Neuronal stem cell (in vitro differentiated cells): Measurements from ENCODE around the gene CST1. TPM values are rescaled to one million over a fixed set of nuclear protein-coding genes. Genes with fewer than 3 reads are reported as not detected.

ENCODE experiments used
- DNase-seq: peaks from one replicate; pipeline ENCODE4 v3.0.0-alpha.2; 2013; ENCODE audit warnings: low spot score
- H2AFZ ChIP-seq: one replicate; pipeline ENCODE4 v1.6.1; 2013; ENCODE audit warnings: mild to moderate bottlenecking, low read length, inconsistent platforms
- H2AK5ac ChIP-seq: 2 replicates; pipeline ENCODE4 v1.6.1; 2013; ENCODE audit warnings: low read depth, mild to moderate bottlenecking, inconsistent platforms, low read length, moderate library complexity, mixed read lengths
- H2BK120ac ChIP-seq: 2 replicates; pipeline ENCODE4 v1.6.1; 2013; ENCODE audit warnings: low read depth, mild to moderate bottlenecking, inconsistent platforms, low read length, moderate library complexity, mixed read lengths
- H2BK12ac ChIP-seq: one replicate; pipeline ENCODE4 v1.6.1; 2013; ENCODE audit warnings: low read length, inconsistent platforms
- H2BK15ac ChIP-seq: 2 replicates; pipeline ENCODE4 v1.6.1; 2013; ENCODE audit warnings: mild to moderate bottlenecking, low read length, inconsistent platforms, mixed read lengths
- H2BK5ac ChIP-seq: one replicate; pipeline ENCODE4 v1.6.1; 2013; ENCODE audit warnings: inconsistent platforms, mild to moderate bottlenecking, low read length, moderate library complexity
- H3K14ac ChIP-seq: one replicate; pipeline ENCODE4 v1.6.1; 2013; ENCODE audit warnings: low read length, inconsistent platforms
- H3K18ac ChIP-seq: 2 replicates; pipeline ENCODE4 v1.6.1; 2013; ENCODE audit warnings: low read length, inconsistent platforms
- H3K23ac ChIP-seq: 2 replicates; pipeline ENCODE4 v1.6.1; 2013; ENCODE audit warnings: low read depth, mild to moderate bottlenecking, mixed read lengths, low read length, inconsistent platforms; ENCODE audit not compliant: poor library complexity
- H3K27ac ChIP-seq: replicated peaks from 3 replicates; pipeline ENCODE4 v1.5.1; 2013; ENCODE audit warnings: low read length, inconsistent platforms
- H3K27me3 ChIP-seq, 3 experiments: 2 replicates each; pipeline ENCODE4 v1.6.1; 2013; ENCODE audit warnings: low read length in 3 of 3, mild to moderate bottlenecking in 2 of 3, inconsistent platforms in 1 of 3, low read depth in 1 of 3, mixed read lengths in 1 of 3, moderate library complexity in 1 of 3; ENCODE audit not compliant: control insufficient read depth in 3 of 3, insufficient read depth in 3 of 3
- H3K36me3 ChIP-seq, 2 donors: replicated peaks in 1 of 2; 2 replicates each; pipeline ENCODE4 v1.6.1; 2013; ENCODE audit warnings: low read length in 2 of 2; ENCODE audit not compliant: control insufficient read depth in 2 of 2, insufficient read depth in 2 of 2
- H3K4ac ChIP-seq: 2 replicates; pipeline ENCODE4 v1.6.1; 2013; ENCODE audit warnings: inconsistent platforms, mild to moderate bottlenecking, low read length, moderate library complexity
- H3K4me1 ChIP-seq, 2 donors: 1 replicate in 1 of 2; 2 replicates in 1 of 2; pipeline ENCODE4 v1.6.1; 2013; ENCODE audit warnings: low read length in 2 of 2, low read depth in 1 of 2; ENCODE audit not compliant: control insufficient read depth in 2 of 2, insufficient read depth in 1 of 2
- H3K4me2 ChIP-seq: one replicate; pipeline ENCODE4 v1.6.1; 2013; ENCODE audit warnings: mild to moderate bottlenecking, low read length, inconsistent platforms; ENCODE audit not compliant: insufficient read depth, poor library complexity, severe bottlenecking
- H3K4me3 ChIP-seq, 2 donors: 2 replicates each; pipeline ENCODE4 v1.5.1; 2013; ENCODE audit warnings: low read length in 2 of 2, mild to moderate bottlenecking in 2 of 2, inconsistent platforms in 1 of 2, moderate library complexity in 1 of 2
- H3K79me1 ChIP-seq: one replicate; pipeline ENCODE4 v1.6.1; 2013; ENCODE audit warnings: low read depth, mild to moderate bottlenecking, inconsistent platforms, low read length, moderate library complexity
- H3K9ac ChIP-seq: one replicate; pipeline ENCODE4 v1.6.1; 2013; ENCODE audit warnings: mild to moderate bottlenecking, low read depth, low read length, inconsistent platforms; ENCODE audit not compliant: poor library complexity
- H3K9me3 ChIP-seq, 2 donors: replicated peaks in 1 of 2; 2 replicates each; pipeline versions ENCODE3 to v1.6.1; 2013; ENCODE audit warnings: low read length in 2 of 2, mild to moderate bottlenecking in 2 of 2, inconsistent platforms in 1 of 2, low read depth in 1 of 2, mixed read lengths in 1 of 2, moderate library complexity in 1 of 2; ENCODE audit not compliant: control insufficient read depth in 2 of 2, insufficient read depth in 1 of 2
- H4K8ac ChIP-seq: one replicate; pipeline ENCODE4 v1.6.1; 2013; ENCODE audit warnings: low read depth, mild to moderate bottlenecking, inconsistent platforms, low read length, moderate library complexity
- H4K91ac ChIP-seq: one replicate; pipeline ENCODE4 v1.6.1; 2013; ENCODE audit warnings: low read length, low read depth, mild to moderate bottlenecking, inconsistent platforms; ENCODE audit not compliant: poor library complexity
- WGBS, 2 donors: extraction: QIAGEN DNeasy Blood & Tissue Kit; methylation state at CpG; one replicate each; pipeline ENCODE4 v1.1.7; 2013; ENCODE audit warnings: missing lambda C conversion rate in 2 of 2, mixed read lengths in 1 of 2; ENCODE audit not compliant: insufficient read length in 2 of 2, insufficient replicate concordance in 1 of 2; ENCODE audit errors: extremely low coverage in 2 of 2; 5-methylcytosine and 5-hydroxymethylcytosine counted together
- small RNA-seq: library from polyadenylated mRNA; stranded (forward); fragments of <200 nt; extraction: miRNeasy Mini kit (QIAGEN cat#:217004); gene quantifications from one replicate; pipeline ENCODE3, GENCODE V24; 2013; ENCODE audit not compliant: insufficient read depth

Gene CST1

GRCh38 chr20:23700931-23701330 lies 49.8 kb downstream of the CST1 start:
- no peak overlapping the region for H2AK5ac ChIP-seq
- H4K91ac ChIP-seq, result no peak overlapping the region
- no peak overlapping the region for H2BK120ac ChIP-seq
- no peaks in the 10 kb centered on the region for H3K36me3 ChIP-seq
- WGBS, 2 donors, result no CpG with 5 or more reads among the region's 3 CpGs
- no peak overlapping the region for H3K18ac ChIP-seq
- no peak overlapping the region for H2BK15ac ChIP-seq
- H3K14ac ChIP-seq, result no peak overlapping the region
- no peaks in the 10 kb centered on the region for H3K27me3 ChIP-seq
- H3K9ac ChIP-seq, result no peak overlapping the region
- H3K27ac ChIP-seq, result no peak overlapping the region
- H3K4me2 ChIP-seq, result no peak overlapping the region
- no peaks in the 10 kb centered on the region for H3K79me1 ChIP-seq
- H4K8ac ChIP-seq, result no peak overlapping the region
- H2AFZ ChIP-seq, result no peak overlapping the region
- no peaks in the 10 kb centered on the region for H3K4me1 ChIP-seq
- H2BK12ac ChIP-seq, result no peak overlapping the region
- DNase-seq, result no peak
- no peak overlapping the region for H3K4me3 ChIP-seq
- H3K4ac ChIP-seq, result no peak overlapping the region
- H3K9me3 ChIP-seq, result no peaks in the 10 kb centered on the region
- H2BK5ac ChIP-seq, result no peak overlapping the region
- H3K23ac ChIP-seq, result no peak overlapping the region

DNA sequence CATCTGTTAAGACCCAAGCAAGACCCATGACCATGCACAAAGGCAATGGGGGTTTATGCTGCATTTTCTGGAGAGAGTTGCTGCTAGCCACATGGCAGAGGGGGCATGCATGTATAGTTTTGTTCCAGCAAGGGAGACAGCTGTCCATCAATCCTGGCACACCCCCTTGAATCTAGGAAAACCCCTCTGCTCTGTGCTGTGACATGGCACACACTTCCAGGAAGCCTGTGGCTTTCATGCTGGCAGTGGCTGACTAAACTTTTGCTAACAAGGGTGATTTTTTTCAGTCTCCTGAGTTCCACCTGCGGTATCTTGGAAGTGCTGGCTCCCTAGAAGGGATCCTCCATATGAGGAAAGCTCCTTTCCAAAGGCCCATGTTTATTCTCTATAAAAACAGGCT lies 52.8 kb downstream of the CST1 start:
- WGBS, 2 donors, result no CpG with 5 or more reads among the region's 1 CpG
- Histone ChIP-seq H3K9ac (no peak overlapping the region), H3K79me1 (no peaks in the 10 kb centered on the region), H2BK12ac (no peak overlapping the region), H3K27ac (no peak overlapping the region), H4K91ac (no peak overlapping the region), H3K18ac (no peak overlapping the region), H2BK5ac (no peak overlapping the region), H2AK5ac (no peak overlapping the region), H2BK120ac (no peak overlapping the region), H2AFZ (no peak overlapping the region), H3K9me3 (no peaks in the 10 kb centered on the region), H3K4me2 (no peak overlapping the region), H3K23ac (no peak overlapping the region), H2BK15ac (no peak overlapping the region), H4K8ac (no peak overlapping the region), H3K4me3 (no peak overlapping the region), H3K4ac (no peak overlapping the region), H3K4me1 (no peaks in the 10 kb centered on the region), H3K27me3 (no peaks in the 10 kb centered on the region), H3K14ac (no peak overlapping the region), H3K36me3 (no peaks in the 10 kb centered on the region)
- no peak for DNase-seq

Small RNAs within 50 kb of the gene (small RNA-seq; reads per million reads assigned to genes)
- not detected for gene CST2P1
